PC-9 (cell line): Measurements from ENCODE around the gene UHMK1. TPM values are rescaled to one million over a fixed set of nuclear protein-coding genes. Genes with fewer than 3 reads are reported as not detected.

Experiments
- BruUV-seq: library from RNA; stranded (reverse); fragments of 400-500 nt; replicated peaks from 2 replicates; lab custom pipeline; 2021; lab: Mats Ljungman, UMichigan
- CTCF ChIA-PET: fragments of 300-600 bp; sonication (Branson Sonifier 250); formaldehyde crosslinking; loops from one replicate; lab custom pipeline; 2022; ENCODE audit warnings: antibody characterized with exemption; lab: Charles Lee
- POLR2A ChIA-PET: fragments of 300-600 bp; sonication (Branson Sonifier 250); formaldehyde crosslinking; loops from one replicate; lab custom pipeline; 2022; ENCODE audit warnings: antibody characterized with exemption; ENCODE audit not compliant: unreplicated experiment; lab: Charles Lee
- DNase-seq, 2 experiments: peaks; one replicate each; pipeline versions ENCODE4 v3.0.0 to v3.0.0-alpha.2; 2015 to 2022; ENCODE audit warnings: mixed read lengths in 1 of 2
- H2AFZ ChIP-seq: fragments of 200-600 bp; sonication (generic); 2 replicates; pipeline ENCODE4 v1.8.1; 2017; ENCODE audit warnings: antibody characterized with exemption
- H3F3A ChIP-seq: fragments of 200-600 bp; sonication (generic); 2 replicates; pipeline ENCODE4 v1.8.1; 2017; ENCODE audit warnings: antibody characterized with exemption, mild to moderate bottlenecking, low read depth; ENCODE audit not compliant: insufficient read depth
- H3K27ac ChIP-seq: fragments of 200-600 bp; sonication (generic); 2 replicates; pipeline ENCODE4 v1.6.1; 2016; ENCODE audit warnings: mixed run types
- H3K27me3 ChIP-seq: fragments of 200-600 bp; sonication (generic); 2 replicates; pipeline ENCODE4 v1.6.1; 2016; ENCODE audit warnings: low read depth, mixed run types; ENCODE audit not compliant: insufficient read depth
- H3K36me3 ChIP-seq: fragments of 200-600 bp; sonication (generic); 2 replicates; pipeline ENCODE4 v1.6.1; 2016; ENCODE audit warnings: low read depth, mixed run types
- H3K4me1 ChIP-seq: fragments of 200-600 bp; sonication (generic); replicated peaks from 2 replicates; pipeline ENCODE4 v1.6.1; 2016; ENCODE audit warnings: mixed run types; ENCODE audit not compliant: insufficient read depth
- H3K4me2 ChIP-seq: fragments of 200-600 bp; sonication (generic); 2 replicates; pipeline ENCODE4 v1.6.1; 2017; ENCODE audit warnings: mixed run types
- H3K4me3 ChIP-seq: fragments of 200-600 bp; sonication (generic); 2 replicates; pipeline ENCODE4 v1.6.1; 2016; ENCODE audit warnings: mixed run types
- H3K79me2 ChIP-seq: fragments of 200-600 bp; sonication (generic); 2 replicates; pipeline ENCODE4 v1.6.1; 2017; ENCODE audit warnings: low read depth, mixed run types
- H3K9me2 ChIP-seq: fragments of 200-600 bp; sonication (generic); 2 replicates; pipeline ENCODE4 v1.8.1; 2017; ENCODE audit warnings: mild to moderate bottlenecking; ENCODE audit not compliant: insufficient read depth
- H3K9me3 ChIP-seq: fragments of 200-600 bp; sonication (generic); 2 replicates; pipeline ENCODE4 v1.8.1; 2016; ENCODE audit warnings: low read depth; ENCODE audit not compliant: insufficient read depth
- H4K20me1 ChIP-seq: fragments of 200-600 bp; sonication (generic); 2 replicates; pipeline ENCODE4 v1.8.1; 2017; ENCODE audit not compliant: insufficient read depth
- CTCF ChIP-seq: fragments of 200-600 bp; sonication (generic); conservative IDR thresholded peaks from 2 replicates; pipeline ENCODE4 v1.6.1; 2017; ENCODE audit warnings: mixed run types, antibody characterized with exemption, mild to moderate bottlenecking, moderate library complexity
- EZH2 ChIP-seq: fragments of 200-600 bp; sonication (generic); IDR thresholded peaks from 2 replicates; pipeline ENCODE4 v1.8.0; 2017; ENCODE audit warnings: antibody characterized with exemption, low read depth
- intact Hi-C: fragments of 100-400 bp; cut with micrococcal nuclease; formaldehyde crosslinking; loops from one replicate; pipeline ENCODE4 v1.10.0; 2022; ENCODE audit not compliant: unreplicated experiment
- total RNA-seq: library from RNA; stranded (reverse); gene quantifications from 2 replicates; pipeline ENCODE4 v1.2.3, GENCODE V29; 2021

Gene UHMK1
- total RNA-seq, 1 experiment from 2014 or later: 49.5 TPM

GRCh38 chr1:162565460-162565859, 67.8 kb downstream of the UHMK1 start:
- Histone ChIP-seq H3K9me3 (no peaks in the 10 kb centered on the region), H3K27ac (no peak overlapping the region), H3K9me2 (0 out of 2 replicates have a peak, but pooled peaks cover 4% of the 10 kb centered on the region), H3K4me1 (peaks cover 12% of the 10 kb centered on the region), H3K4me3 (no peak overlapping the region), H3F3A (no peaks in the 10 kb centered on the region), H2AFZ (no peak overlapping the region), H3K79me2 (peaks cover 42% of the 10 kb centered on the region), H4K20me1 (0 out of 2 replicates have a peak, but pooled peaks cover 10% of the 10 kb centered on the region), H3K36me3 (0 out of 2 replicates have a peak, but pooled peaks cover 9% of the 10 kb centered on the region), H3K4me2 (no peak overlapping the region), H3K27me3 (no peaks in the 10 kb centered on the region)
- POLR2A ChIA-PET: no interaction called here
- no TSS peak for BruUV-seq
- CTCF ChIA-PET: no interaction called here
- intact Hi-C loops: no loop called here
- no peak for TF ChIP-seq CTCF
- TF ChIP-seq EZH2: no peak
- no peak for DNase-seq

GRCh38 chr1:162566870-162567269, 69.3 kb downstream of the UHMK1 start:
- POLR2A ChIA-PET: no interaction called here
- H2AFZ ChIP-seq: no peak overlapping the region
- H3K4me1 ChIP-seq: peaks cover 9% of the 10 kb centered on the region; the same call in 1 of the 2 replicates
- no peak overlapping the region for H3K27ac ChIP-seq
- BruUV-seq: no TSS peak
- H3K79me2 ChIP-seq: peaks cover 46% of the 10 kb centered on the region
- H3F3A ChIP-seq: no peaks in the 10 kb centered on the region
- no peaks in the 10 kb centered on the region for H3K9me3 ChIP-seq
- DNase-seq: no peak
- H3K36me3 ChIP-seq: 0 out of 2 replicates have a peak, but pooled peaks cover 9% of the 10 kb centered on the region
- H3K9me2 ChIP-seq: 0 out of 2 replicates have a peak, but pooled peaks cover 4% of the 10 kb centered on the region
- 0 out of 2 replicates have a peak, but pooled peaks cover 10% of the 10 kb centered on the region for H4K20me1 ChIP-seq
- intact Hi-C loops: no loop called here
- TF ChIP-seq EZH2 (no peak), CTCF (no peak)
- H3K4me2 ChIP-seq: no peak overlapping the region
- H3K27me3 ChIP-seq: no peaks in the 10 kb centered on the region
- CTCF ChIA-PET: interaction anchor here (1.1 kb wide), 1 partner anchor 530 kb away, joined by 8 read pairs; no protein-coding TSS in a partner anchor
- H3K4me3 ChIP-seq: no peak overlapping the region

- Histone ChIP-seq H3K27me3 (no peaks in the 10 kb centered on the region), H2AFZ (no peak overlapping the region), H3K36me3 (0 out of 2 replicates have a peak, but pooled peaks cover 9% of the 10 kb centered on the region), H3K27ac (no peak overlapping the region), H3K9me2 (0 out of 2 replicates have a peak, but pooled peaks cover 4% of the 10 kb centered on the region), H3K79me2 (peaks cover 27% of the 10 kb centered on the region), H3K4me2 (no peak overlapping the region), H3K4me1 (no peaks in the 10 kb centered on the region), H3K4me3 (no peak overlapping the region), H3F3A (no peaks in the 10 kb centered on the region), H3K9me3 (no peaks in the 10 kb centered on the region), H4K20me1 (0 out of 2 replicates have a peak, but pooled peaks cover 10% of the 10 kb centered on the region)
- no TSS peak for BruUV-seq
- ChIA-PET POLR2A (interaction anchor here (0.6 kb wide), 1 partner anchor 1374 kb away, joined by 6 read pairs; no protein-coding TSS in a partner anchor), CTCF (no interaction called here)
- DNase-seq: no peak
- intact Hi-C loops: no loop called here
- no peak for TF ChIP-seq CTCF
Measured at GRCh38 chr1:162568802-162569201, 71.2 kb downstream of the UHMK1 start.
